H4 (cell line): ENCODE data around the gene SPATS2L. TPM values are rescaled to one million over a fixed set of nuclear protein-coding genes. Genes with fewer than 3 reads are reported as not detected.
A peak's percentile ranks its signal among the peaks of the same experiment; 100 is the strongest.

ENCODE experiments used
- DNase-seq: peaks from one replicate; pipeline ENCODE4 v3.0.0-alpha.2; 2015; ENCODE audit warnings: low spot score
- total RNA-seq: library from RNA; depleted of rRNA; stranded (reverse); fragments of >200 nt; shearing (Covaris generic); gene quantifications from 2 replicates; pipeline ENCODE4 v1.2.3, GENCODE V29; 2014

The SPATS2L gene
- total RNA-seq, 1 experiment from 2014 or later: 68.1 TPM

- no peak for DNase-seq
Observed at GRCh38 chr2:200466425-200467418, 160.2 kb downstream of the SPATS2L start.

- no peak for DNase-seq
Observed at GRCh38 chr2:200467806-200468681, 161.6 kb downstream of the SPATS2L start.

GRCh38 chr2:200469708-200470211 is 163.3 kb downstream of the SPATS2L start:
- DNase-seq: no peak

GRCh38 chr2:200470230-200470629 is 163.7 kb downstream of the SPATS2L start:
- DNase-seq: no peak

- peak; percentile 35 for DNase-seq
Observed at GRCh38 chr2:200471324-200471848, 164.9 kb downstream of the SPATS2L start.

GRCh38 chr2:200471928-200472645 is 165.6 kb downstream of the SPATS2L start:
- no peak for DNase-seq

GRCh38 chr2:200472853-200473464 is 166.5 kb downstream of the SPATS2L start:
- no peak for DNase-seq

GRCh38 chr2:200475795-200476194 is 169.3 kb downstream of the SPATS2L start:
- no peak for DNase-seq

- DNase-seq: no peak
Observed at GRCh38 chr2:200476836-200477235, 170.3 kb downstream of the SPATS2L start.

GRCh38 chr2:200477667-200478131 is 171.2 kb downstream of the SPATS2L start:
- DNase-seq: no peak

- DNase-seq: no peak
Observed at GRCh38 chr2:200479692-200480265, 173.3 kb downstream of the SPATS2L start.

GRCh38 chr2:200482194-200482593 is 175.7 kb downstream of the SPATS2L start:
- no peak for DNase-seq

GRCh38 chr2:200483729-200484198 is 177.3 kb downstream of the SPATS2L start:
- peak; percentile 28 for DNase-seq

GRCh38 chr2:200484934-200485333 is 178.4 kb downstream of the SPATS2L start:
- DNase-seq: no peak

GRCh38 chr2:200486529-200486928 is 180.0 kb downstream of the SPATS2L start:
- DNase-seq: no peak

- DNase-seq: no peak
Observed at GRCh38 chr2:200488169-200488568, 181.7 kb downstream of the SPATS2L start.

- no peak for DNase-seq
Observed at GRCh38 chr2:200490001-200490400, 183.5 kb downstream of the SPATS2L start.

GRCh38 chr2:200492656-200493055 is 186.2 kb downstream of the SPATS2L start:
- DNase-seq: no peak

GRCh38 chr2:200494048-200494447 is 187.6 kb downstream of the SPATS2L start:
- no peak for DNase-seq

GRCh38 chr2:200496696-200497095 is 190.2 kb downstream of the SPATS2L start:
- no peak for DNase-seq
